ENCODE data around the gene C4B.
"Not testable (repeated sequence)": the region's sequence is repeated elsewhere in the genome, so short reads cannot be mapped to it uniquely, and the experiment has no call there.

The C4B gene

GRCh38 chr6:32040299-32041049 lies 25.9 kb downstream of the C4B start:
- not testable (repeated sequence) for H3K36me3 ChIP-seq (ENCODE audit: control insufficient read depth in 1 of 2, insufficient read depth in 2 of 2, low read depth in 1 of 2, low read length in 2 of 2); H3K79me1 ChIP-seq (replicated peaks; ENCODE audit: low read length, poor library complexity, severe bottlenecking); H4K91ac ChIP-seq (ENCODE audit: low read length); H3K27ac ChIP-seq (ENCODE audit: low read length, poor library complexity, severe bottlenecking); H2BK15ac ChIP-seq (ENCODE audit: low read depth, poor library complexity, severe bottlenecking); H3K9ac ChIP-seq (ENCODE audit: low read length); H3K4me3 ChIP-seq (ENCODE audit: insufficient read depth in 1 of 2, low read depth in 1 of 2, low read length in 2 of 2); H3K18ac ChIP-seq (ENCODE audit: low read depth in 1 of 2, low read length in 2 of 2); DNase-seq; H3K27me3 ChIP-seq (ENCODE audit: control insufficient read depth in 1 of 2, insufficient read depth in 1 of 2, low read length in 2 of 2); H3K23ac ChIP-seq (ENCODE audit: low read length in 2 of 2); H3K4ac ChIP-seq (ENCODE audit: low read depth in 1 of 2, low read length in 2 of 2); H2AK5ac ChIP-seq (ENCODE audit: low read length, severe bottlenecking); H2BK120ac ChIP-seq (ENCODE audit: low read depth, low read length); H2BK5ac ChIP-seq (ENCODE audit: low read depth, low read length, poor library complexity, severe bottlenecking); H3K4me1 ChIP-seq (ENCODE audit: control insufficient read depth, insufficient read depth, low read depth, low read length); H3K14ac ChIP-seq (ENCODE audit: low read length in 2 of 2); H2AFZ ChIP-seq (ENCODE audit: low read depth, low read length); H3K4me2 ChIP-seq (ENCODE audit: low read length, poor library complexity, severe bottlenecking); H4K8ac ChIP-seq (ENCODE audit: low read length); H3K9me3 ChIP-seq (ENCODE audit: control insufficient read depth, low read length); H2BK12ac ChIP-seq (ENCODE audit: low read length in 2 of 2)
- no CpG with 5 or more reads among the region's 43 CpGs for WGBS

DNA sequence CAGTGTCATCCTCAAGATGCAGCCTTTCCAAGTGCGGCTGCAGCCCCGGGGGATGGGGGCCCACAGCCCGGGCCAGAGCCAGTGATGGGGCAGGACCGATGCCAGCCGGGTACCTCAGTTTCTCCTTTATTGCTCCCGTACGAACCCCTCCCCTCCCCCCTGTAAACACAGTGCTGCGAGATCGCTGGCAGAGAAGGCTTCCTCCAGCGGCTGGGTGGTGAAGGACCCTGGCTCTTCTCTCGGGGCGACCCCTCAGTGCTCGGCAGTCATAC lies 26.4 kb downstream of the C4B start:
- H3K23ac ChIP-seq (ENCODE audit: low read length in 2 of 2); DNase-seq; H3K9ac ChIP-seq (ENCODE audit: low read length); H3K4me2 ChIP-seq (ENCODE audit: low read length, poor library complexity, severe bottlenecking); H3K14ac ChIP-seq (ENCODE audit: low read length in 2 of 2); H3K36me3 ChIP-seq (ENCODE audit: control insufficient read depth in 1 of 2, insufficient read depth in 2 of 2, low read depth in 1 of 2, low read length in 2 of 2); H2AFZ ChIP-seq (ENCODE audit: low read depth, low read length); H3K18ac ChIP-seq (ENCODE audit: low read depth in 1 of 2, low read length in 2 of 2); H3K27ac ChIP-seq (ENCODE audit: low read length, poor library complexity, severe bottlenecking); H2AK5ac ChIP-seq (ENCODE audit: low read length, severe bottlenecking); H2BK120ac ChIP-seq (ENCODE audit: low read depth, low read length); H3K4me1 ChIP-seq (ENCODE audit: control insufficient read depth, insufficient read depth, low read depth, low read length); H2BK5ac ChIP-seq (ENCODE audit: low read depth, low read length, poor library complexity, severe bottlenecking); H4K8ac ChIP-seq (ENCODE audit: low read length); H3K27me3 ChIP-seq (ENCODE audit: control insufficient read depth in 1 of 2, insufficient read depth in 1 of 2, low read length in 2 of 2); H3K4me3 ChIP-seq (ENCODE audit: insufficient read depth in 1 of 2, low read depth in 1 of 2, low read length in 2 of 2); H4K91ac ChIP-seq (ENCODE audit: low read length); H3K79me1 ChIP-seq (replicated peaks; ENCODE audit: low read length, poor library complexity, severe bottlenecking); H3K9me3 ChIP-seq (ENCODE audit: control insufficient read depth, low read length); H2BK15ac ChIP-seq (ENCODE audit: low read depth, poor library complexity, severe bottlenecking); H3K4ac ChIP-seq (ENCODE audit: low read depth in 1 of 2, low read length in 2 of 2); H2BK12ac ChIP-seq (ENCODE audit: low read length in 2 of 2): not testable (repeated sequence)
- WGBS: no CpG with 5 or more reads among the region's 13 CpGs

DNA sequence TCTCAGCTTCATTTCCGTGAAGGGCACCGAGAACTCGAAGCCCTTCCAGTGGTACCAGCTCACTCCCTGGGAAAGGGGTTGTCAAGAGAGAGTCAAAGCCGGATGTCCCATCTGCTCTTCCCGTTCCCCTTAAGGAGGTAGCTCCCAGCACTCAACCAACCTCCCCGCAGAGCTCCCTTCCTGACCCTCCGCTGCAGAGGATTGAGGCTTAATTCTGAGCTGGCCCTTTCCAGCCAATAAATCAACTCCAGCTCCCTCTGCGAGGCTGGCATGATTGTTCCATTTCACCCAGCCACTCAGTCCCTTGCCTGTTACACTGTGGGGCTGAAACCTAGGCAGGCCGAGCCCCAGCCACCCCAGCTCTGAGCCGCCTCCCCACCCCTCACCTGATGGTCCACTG lies 26.8 kb downstream of the C4B start:
- H3K27ac ChIP-seq (ENCODE audit: low read length, poor library complexity, severe bottlenecking); H3K4me2 ChIP-seq (ENCODE audit: low read length, poor library complexity, severe bottlenecking); H3K36me3 ChIP-seq (ENCODE audit: control insufficient read depth in 1 of 2, insufficient read depth in 2 of 2, low read depth in 1 of 2, low read length in 2 of 2); H2BK120ac ChIP-seq (ENCODE audit: low read depth, low read length); H3K4me3 ChIP-seq (ENCODE audit: insufficient read depth in 1 of 2, low read depth in 1 of 2, low read length in 2 of 2); H3K4ac ChIP-seq (ENCODE audit: low read depth in 1 of 2, low read length in 2 of 2); H3K79me1 ChIP-seq (replicated peaks; ENCODE audit: low read length, poor library complexity, severe bottlenecking); H3K9me3 ChIP-seq (ENCODE audit: control insufficient read depth, low read length); H2BK15ac ChIP-seq (ENCODE audit: low read depth, poor library complexity, severe bottlenecking); H2BK5ac ChIP-seq (ENCODE audit: low read depth, low read length, poor library complexity, severe bottlenecking); H3K23ac ChIP-seq (ENCODE audit: low read length in 2 of 2); H3K18ac ChIP-seq (ENCODE audit: low read depth in 1 of 2, low read length in 2 of 2); DNase-seq; H3K27me3 ChIP-seq (ENCODE audit: control insufficient read depth in 1 of 2, insufficient read depth in 1 of 2, low read length in 2 of 2); H2AFZ ChIP-seq (ENCODE audit: low read depth, low read length); H4K91ac ChIP-seq (ENCODE audit: low read length); H2AK5ac ChIP-seq (ENCODE audit: low read length, severe bottlenecking); H2BK12ac ChIP-seq (ENCODE audit: low read length in 2 of 2); H3K14ac ChIP-seq (ENCODE audit: low read length in 2 of 2); H3K4me1 ChIP-seq (ENCODE audit: control insufficient read depth, insufficient read depth, low read depth, low read length); H3K9ac ChIP-seq (ENCODE audit: low read length); H4K8ac ChIP-seq (ENCODE audit: low read length): not testable (repeated sequence)
- 77% methylated on average over 3 of the region's 10 CpGs for WGBS

DNA sequence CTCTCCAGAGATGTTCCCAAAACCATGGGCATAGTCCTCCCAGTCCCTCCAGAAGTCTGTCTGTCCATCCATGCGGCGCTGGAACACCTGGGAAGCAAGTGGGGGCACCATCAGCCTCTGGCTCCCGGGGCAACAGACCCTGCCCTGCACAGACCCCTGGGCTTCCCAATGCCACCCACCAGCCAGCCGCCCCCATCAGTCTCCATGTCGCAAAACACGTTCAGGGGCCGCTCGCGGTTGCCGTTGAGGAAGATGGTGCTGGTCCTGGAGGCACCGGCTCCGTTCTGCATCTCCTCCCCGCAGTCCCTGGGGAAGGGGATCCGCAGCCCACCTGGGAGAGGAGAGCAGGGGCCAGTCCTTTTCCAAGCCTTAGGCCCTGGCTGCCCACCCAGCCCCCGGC lies 27.7 kb downstream of the C4B start:
- not testable (repeated sequence) for DNase-seq; H3K27me3 ChIP-seq (ENCODE audit: control insufficient read depth in 1 of 2, insufficient read depth in 1 of 2, low read length in 2 of 2); H3K14ac ChIP-seq (ENCODE audit: low read length in 2 of 2); H4K8ac ChIP-seq (ENCODE audit: low read length); H3K4me1 ChIP-seq (ENCODE audit: control insufficient read depth, insufficient read depth, low read depth, low read length); H3K4ac ChIP-seq (ENCODE audit: low read depth in 1 of 2, low read length in 2 of 2); H2AK5ac ChIP-seq (ENCODE audit: low read length, severe bottlenecking); H2AFZ ChIP-seq (ENCODE audit: low read depth, low read length); H2BK15ac ChIP-seq (ENCODE audit: low read depth, poor library complexity, severe bottlenecking); H3K9me3 ChIP-seq (ENCODE audit: control insufficient read depth, low read length); H2BK12ac ChIP-seq (ENCODE audit: low read length in 2 of 2); H3K18ac ChIP-seq (ENCODE audit: low read depth in 1 of 2, low read length in 2 of 2); H4K91ac ChIP-seq (ENCODE audit: low read length); H3K23ac ChIP-seq (ENCODE audit: low read length in 2 of 2); H3K36me3 ChIP-seq (ENCODE audit: control insufficient read depth in 1 of 2, insufficient read depth in 2 of 2, low read depth in 1 of 2, low read length in 2 of 2); H2BK120ac ChIP-seq (ENCODE audit: low read depth, low read length); H3K4me3 ChIP-seq (ENCODE audit: insufficient read depth in 1 of 2, low read depth in 1 of 2, low read length in 2 of 2); H3K27ac ChIP-seq (ENCODE audit: low read length, poor library complexity, severe bottlenecking); H3K79me1 ChIP-seq (replicated peaks; ENCODE audit: low read length, poor library complexity, severe bottlenecking); H3K9ac ChIP-seq (ENCODE audit: low read length); H2BK5ac ChIP-seq (ENCODE audit: low read depth, low read length, poor library complexity, severe bottlenecking); H3K4me2 ChIP-seq (ENCODE audit: low read length, poor library complexity, severe bottlenecking)
- WGBS: 94% methylated on average over 3 of the region's 15 CpGs

Data from mesenchymal stem cell (in vitro differentiated cells and primary cell).